ENCODE results near the gene LILRB2.
"Not testable (repeated sequence)": the region's sequence is repeated elsewhere in the genome, so short reads cannot be mapped to it uniquely, and the experiment has no call there.

The LILRB2 gene

GRCh38 chr19:54247106-54247930 is 33.6 kb downstream of the LILRB2 start:
- H3K27ac ChIP-seq, result no peak overlapping the region
- no peak for TF ChIP-seq CTCF (conservative IDR thresholded peaks at IDR 0.05)

- no peak overlapping the region for H3K27ac ChIP-seq
- no peak for TF ChIP-seq CTCF (conservative IDR thresholded peaks at IDR 0.05)
Measured at GRCh38 chr19:54245936-54246335, 35.0 kb downstream of the LILRB2 start.

DNA sequence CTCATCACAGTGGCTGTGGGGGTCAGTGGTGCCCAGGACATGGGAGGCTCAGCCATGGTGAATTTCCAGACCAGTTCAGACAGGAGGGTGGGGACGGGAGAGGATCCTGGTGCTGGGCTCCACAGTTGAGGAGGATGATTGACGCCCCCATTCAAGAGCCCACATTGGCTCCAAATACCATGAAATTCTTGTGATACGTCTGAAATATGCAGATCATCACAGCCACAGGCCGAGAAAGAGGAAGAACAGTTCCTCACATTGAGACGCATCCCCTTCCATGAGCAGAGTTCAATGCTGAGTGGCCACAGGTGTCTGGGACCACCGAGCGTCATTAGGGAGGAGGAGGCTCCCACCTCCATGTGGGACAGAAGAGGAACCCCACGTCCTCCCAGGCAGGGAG is 37.1 kb downstream of the LILRB2 start:
- not testable (repeated sequence) for H3K27ac ChIP-seq

- not testable (repeated sequence) for H3K27ac ChIP-seq
Measured at GRCh38 chr19:54242646-54243045, 38.3 kb downstream of the LILRB2 start, which contains the start of gene LILRA6. LILRA6 (minus strand) TSS chr19:54242790.

GRCh38 chr19:54242234-54242633 is 38.7 kb downstream of the LILRB2 start:
- not testable (repeated sequence) for H3K27ac ChIP-seq

- not testable (repeated sequence) for H3K27ac ChIP-seq
Measured at GRCh38 chr19:54240372-54241336, 40.3 kb downstream of the LILRB2 start.

DNA sequence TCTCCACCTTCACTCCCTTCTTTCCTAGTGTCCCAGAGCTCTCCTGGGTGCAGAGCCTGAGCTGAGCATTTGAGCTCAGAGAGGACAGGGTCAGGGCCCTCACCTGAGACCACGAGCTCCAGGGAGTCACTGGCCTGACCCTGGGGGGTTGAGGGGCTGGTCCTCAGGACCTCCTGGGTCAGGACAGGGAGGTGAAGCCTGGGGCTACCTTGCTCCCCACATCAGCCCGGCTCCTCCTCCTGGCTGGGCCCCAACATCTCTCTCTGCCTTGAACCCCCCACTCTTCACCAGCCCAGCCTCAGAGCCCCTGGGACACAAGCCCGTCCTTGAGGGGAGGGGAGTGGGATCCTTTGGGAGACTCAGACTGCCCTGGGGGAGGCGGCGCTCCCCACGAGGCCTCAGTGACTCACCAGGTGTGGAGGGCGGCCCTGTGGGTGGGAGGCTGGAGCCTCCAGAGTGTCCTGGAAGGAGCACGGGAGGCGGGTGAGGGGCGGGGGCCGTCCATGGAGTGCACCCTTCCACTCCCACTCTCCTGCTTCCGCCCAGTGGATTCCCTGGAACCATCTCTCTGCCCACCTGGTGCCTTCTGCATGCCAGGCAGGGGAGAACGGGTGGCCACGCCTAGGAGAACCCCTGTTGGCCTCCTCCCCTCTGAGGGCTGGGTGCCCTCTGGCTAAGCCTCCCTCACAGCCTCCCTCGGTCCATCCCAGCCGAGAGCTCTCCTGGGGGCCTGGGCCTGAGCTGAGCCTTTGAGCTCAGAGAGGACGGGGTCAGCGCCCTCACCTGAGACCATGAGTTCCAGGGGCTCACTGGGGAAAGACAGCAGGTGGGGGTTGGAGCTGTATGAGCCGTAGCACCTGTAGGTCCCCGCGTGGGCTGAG is 41.2 kb downstream of the LILRB2 start:
- not testable (repeated sequence) for H3K27ac ChIP-seq

GRCh38 chr19:54233941-54234340 is 47.0 kb downstream of the LILRB2 start:
- H3K27ac ChIP-seq, result no peak overlapping the region
- no peak for TF ChIP-seq CTCF (conservative IDR thresholded peaks at IDR 0.05)

DNA sequence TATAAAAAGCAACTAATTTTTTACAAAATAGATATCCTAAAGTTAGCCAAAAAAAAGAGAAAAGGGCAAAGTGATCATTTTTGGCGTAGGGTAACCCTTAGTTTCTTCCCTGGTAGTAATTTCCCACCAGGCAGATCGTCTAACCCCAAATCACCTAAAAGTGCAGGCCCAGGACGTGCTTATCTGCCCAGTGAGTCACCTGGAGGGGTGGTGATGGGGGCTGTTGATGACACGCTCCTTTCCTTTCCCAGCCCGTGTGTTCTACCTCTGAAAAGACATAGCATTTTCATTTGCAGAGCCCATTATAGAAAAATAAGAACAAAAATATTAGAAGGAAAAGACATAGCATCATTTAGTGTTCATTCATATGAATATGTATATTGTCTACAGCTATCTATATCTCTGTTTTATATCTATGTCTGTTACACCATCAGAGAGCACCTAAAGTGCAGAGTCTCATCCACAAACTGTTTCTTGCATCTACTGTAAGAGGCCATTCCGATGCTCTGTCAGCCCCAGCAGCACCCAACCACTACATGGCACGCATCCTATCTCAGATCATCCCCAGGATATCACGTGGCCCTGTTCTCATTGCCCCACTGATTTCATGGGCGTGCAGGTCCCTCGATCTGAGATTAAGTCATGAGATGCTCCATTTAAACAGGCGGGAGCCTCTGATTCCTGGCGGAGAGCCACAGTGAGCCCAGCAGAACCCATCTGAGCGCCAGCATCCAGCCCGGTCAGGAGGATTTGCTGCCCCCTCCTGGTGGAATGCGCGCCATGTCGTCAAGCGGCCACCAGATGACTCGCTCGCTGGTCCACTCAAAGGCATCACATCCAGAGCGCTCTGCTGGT is 49.6 kb downstream of the LILRB2 start:
- peak; percentile 100 for TF ChIP-seq CTCF (conservative IDR thresholded peaks at IDR 0.05)
- H3K27ac ChIP-seq, result peak overlapping the region; percentile 98

Measured in VCaP (cell line).